Measurements from ENCODE around the gene COL6A1.

COL6A1 gene

DNA sequence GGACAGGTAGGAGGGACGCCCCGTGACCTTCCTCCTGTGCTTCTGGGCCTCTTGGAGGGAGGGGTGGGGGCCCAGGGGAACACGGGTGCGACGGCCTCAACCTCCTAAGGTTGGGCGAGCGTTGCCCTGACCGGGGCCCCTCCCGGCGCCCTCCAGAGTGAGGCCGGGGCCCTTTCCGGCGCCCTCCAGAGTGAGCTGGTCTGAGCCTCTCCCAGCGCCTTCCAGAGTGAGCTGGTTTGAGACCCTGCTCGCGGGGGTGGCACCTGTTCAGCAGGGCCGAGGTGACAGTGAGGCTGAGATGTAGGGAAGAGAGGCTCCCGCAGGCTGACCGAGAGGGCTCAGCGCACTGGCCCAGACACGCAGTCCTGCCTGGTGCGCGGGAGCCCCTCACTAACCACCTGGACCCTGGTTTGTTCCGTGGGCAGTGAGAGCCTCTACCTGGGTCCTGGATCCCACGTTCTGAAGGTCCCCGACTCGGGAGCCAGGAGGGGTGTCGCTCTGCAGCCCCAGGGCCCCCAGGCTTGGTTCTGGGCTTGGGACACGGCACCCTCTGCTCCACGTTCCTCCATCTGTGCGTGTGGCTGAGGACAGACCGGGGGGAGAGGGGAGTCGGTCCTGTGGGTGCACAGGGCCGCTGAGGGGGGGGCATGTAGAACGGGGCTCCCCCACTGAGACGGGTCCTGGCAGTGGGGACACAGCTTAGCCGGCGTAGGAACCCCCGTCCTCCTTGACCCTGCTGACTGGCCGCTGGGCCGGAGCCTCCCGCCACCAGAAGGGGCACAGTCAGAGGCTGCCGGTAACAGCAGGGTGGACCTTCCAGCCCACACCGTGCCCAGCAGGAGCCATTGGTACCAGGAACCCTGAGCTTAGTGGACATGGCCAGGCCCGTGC is 1.4 kb downstream of the COL6A1 start:
- no peak for DNase-seq (ENCODE audit: low read depth in 3 of 3)

DNA sequence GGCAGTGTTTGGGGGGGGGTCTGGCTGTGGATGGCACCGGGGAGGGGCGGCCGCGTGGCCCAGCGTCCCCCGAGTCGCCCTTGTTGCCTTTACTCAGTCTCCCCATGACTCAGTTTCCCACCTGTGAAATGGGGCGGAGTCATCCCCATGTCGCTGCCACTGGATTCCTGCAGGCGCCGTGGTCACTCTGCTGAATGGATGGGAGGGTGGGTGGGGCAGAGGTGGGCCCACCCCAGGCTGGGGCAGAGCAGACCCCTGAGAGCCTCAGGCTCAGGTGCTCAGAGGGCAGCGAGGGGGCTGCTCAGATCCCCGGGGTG is 2.0 kb downstream of the COL6A1 start:
- DNase-seq (ENCODE audit: low read depth in 3 of 3) = no peak

DNA sequence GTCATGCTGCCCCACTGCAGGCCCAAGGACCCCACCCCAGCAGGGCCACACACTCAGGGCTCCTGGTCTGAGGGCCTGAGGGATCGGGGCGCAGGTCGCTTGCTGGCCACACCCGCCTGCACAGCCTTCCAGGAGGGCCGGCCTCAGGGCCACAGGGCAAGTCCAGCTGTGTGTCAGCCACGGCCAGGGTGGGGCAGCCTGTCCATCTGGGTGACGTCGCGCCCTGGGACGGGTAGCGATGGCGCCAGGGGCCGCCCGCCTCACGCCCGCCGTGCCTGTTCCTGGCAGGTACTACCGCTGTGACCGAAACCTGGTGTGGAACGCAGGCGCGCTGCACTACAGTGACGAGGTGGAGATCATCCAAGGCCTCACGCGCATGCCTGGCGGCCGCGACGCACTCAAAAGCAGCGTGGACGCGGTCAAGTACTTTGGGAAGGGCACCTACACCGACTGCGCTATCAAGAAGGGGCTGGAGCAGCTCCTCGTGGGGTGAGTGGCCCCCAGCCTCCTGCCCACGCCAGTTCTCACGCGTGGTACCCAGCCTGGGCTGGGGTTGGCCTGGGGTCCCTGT is 2.5 kb downstream of the COL6A1 start:
- DNase-seq (ENCODE audit: low read depth in 3 of 3) = no peak

DNA sequence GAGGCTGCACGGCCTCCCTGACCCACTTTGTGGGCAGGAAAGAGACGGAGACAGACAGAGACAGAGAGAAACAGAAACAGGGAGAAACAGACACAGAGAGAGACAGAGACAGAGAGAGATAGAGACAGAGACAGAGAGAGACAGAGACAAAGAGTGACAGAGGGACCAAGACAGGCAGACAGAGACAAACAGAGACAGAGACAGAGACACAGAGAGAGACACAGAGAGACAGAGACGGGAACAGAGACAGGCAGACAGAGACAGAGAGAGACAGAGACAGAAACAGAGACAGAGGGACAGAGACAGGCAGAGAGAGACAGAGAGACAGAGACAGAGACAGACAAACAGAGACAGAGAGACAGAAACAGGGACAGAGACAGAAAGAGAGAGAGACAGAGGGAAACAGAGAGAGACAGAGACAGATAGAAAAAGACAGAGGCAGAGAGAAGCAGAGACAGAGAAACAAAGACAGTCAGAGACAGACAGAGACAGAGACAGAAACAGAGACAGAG is 3.1 kb downstream of the COL6A1 start:
- no peak for DNase-seq (ENCODE audit: low read depth in 3 of 3)

DNA sequence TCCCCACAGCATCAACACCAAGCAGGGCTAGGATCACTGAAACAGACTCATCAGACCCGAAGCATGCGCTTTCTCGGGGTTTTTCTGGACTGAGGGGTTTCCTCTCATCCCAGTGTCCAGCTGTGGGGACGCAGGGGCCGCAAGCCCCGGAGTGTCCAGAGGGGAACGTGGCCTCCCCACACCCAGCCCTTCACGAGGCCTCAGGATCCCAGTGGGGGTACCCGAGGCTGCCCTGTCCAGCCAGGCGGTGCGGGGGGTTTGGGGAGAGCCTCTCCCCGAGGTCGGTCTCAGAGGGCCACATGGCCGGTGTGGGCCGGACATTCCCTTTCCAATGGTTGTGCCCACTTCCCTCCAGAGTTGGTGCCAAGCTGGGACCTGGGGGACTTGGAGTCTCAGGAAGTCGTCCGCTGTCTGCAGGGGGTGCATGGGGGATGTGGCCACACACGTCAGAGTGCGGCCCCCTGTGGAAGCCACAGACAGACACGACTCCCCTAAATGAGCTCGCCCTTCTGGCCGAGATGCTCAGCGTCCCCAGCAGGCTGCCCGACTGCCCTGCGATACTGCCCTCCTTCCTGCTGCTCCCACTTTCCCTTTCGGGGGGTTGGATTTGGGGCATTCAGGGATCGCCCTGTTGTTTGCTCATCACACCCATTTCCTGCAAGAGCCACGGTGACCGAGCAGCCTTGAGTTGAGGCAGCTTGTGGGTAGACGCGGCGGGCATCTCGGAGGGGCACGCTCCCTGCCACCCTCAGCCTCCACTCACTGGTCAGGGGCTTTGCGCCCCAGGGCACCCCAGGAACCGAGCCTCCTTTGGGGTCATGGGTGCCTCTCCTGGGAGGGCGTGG is 4.1 kb downstream of the COL6A1 start:
- DNase-seq (ENCODE audit: low read depth in 3 of 3) = no peak

DNA sequence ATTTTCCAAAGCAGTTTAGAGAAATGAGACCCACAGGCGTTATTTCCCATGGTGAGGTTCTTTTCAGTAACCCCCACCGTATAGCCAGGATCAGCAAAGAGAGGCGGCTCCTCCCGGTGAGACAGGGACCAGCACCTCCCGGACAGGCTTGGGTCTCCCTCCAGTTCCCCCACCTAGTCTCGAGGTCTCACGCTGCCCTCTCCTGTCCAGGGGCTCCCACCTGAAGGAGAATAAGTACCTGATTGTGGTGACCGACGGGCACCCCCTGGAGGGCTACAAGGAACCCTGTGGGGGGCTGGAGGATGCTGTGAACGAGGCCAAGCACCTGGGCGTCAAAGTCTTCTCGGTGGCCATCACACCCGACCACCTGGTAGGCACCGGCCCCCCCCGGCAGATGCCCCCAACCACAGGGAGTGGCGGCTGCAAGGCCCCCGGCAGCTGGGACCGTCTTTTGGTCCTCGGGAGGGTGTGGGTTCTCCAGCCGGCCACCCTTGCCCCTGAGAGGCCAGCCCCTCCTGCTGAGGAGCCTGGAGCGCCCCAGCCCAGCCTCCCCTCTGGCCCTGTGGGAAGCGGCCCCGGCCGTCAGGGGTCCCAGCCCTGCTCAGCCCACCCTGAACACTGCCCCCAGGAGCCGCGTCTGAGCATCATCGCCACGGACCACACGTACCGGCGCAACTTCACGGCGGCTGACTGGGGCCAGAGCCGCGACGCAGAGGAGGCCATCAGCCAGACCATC is 4.9 kb downstream of the COL6A1 start:
- DNase-seq (ENCODE audit: low read depth in 3 of 3) = no peak

DNA sequence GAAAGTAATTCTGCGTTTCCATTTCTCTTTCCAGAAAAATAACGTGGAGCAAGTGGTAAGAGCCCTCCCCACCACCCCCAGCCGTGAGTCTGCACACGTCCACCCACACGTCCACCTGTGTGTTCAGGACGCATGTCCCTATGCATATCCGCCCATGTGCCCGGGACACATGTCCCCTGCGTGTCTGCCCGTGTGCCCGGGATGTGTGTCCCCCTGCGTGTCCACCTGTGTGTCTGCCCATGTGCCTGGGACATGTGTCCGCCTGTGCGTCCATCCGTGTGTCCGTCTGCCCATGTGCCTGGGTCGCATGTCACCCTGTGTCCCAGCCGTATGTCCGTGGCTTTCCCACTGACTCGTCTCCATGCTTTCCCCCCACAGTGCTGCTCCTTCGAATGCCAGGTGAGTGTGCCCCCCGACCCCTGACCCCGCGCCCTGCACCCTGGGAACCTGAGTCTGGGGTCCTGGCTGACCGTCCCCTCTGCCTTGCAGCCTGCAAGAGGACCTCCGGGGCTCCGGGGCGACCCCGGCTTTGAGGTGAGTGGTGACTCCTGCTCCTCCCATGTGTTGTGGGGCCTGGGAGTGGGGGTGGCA is 5.6 kb downstream of the COL6A1 start:
- DNase-seq (ENCODE audit: low read depth in 3 of 3) = no peak

DNA sequence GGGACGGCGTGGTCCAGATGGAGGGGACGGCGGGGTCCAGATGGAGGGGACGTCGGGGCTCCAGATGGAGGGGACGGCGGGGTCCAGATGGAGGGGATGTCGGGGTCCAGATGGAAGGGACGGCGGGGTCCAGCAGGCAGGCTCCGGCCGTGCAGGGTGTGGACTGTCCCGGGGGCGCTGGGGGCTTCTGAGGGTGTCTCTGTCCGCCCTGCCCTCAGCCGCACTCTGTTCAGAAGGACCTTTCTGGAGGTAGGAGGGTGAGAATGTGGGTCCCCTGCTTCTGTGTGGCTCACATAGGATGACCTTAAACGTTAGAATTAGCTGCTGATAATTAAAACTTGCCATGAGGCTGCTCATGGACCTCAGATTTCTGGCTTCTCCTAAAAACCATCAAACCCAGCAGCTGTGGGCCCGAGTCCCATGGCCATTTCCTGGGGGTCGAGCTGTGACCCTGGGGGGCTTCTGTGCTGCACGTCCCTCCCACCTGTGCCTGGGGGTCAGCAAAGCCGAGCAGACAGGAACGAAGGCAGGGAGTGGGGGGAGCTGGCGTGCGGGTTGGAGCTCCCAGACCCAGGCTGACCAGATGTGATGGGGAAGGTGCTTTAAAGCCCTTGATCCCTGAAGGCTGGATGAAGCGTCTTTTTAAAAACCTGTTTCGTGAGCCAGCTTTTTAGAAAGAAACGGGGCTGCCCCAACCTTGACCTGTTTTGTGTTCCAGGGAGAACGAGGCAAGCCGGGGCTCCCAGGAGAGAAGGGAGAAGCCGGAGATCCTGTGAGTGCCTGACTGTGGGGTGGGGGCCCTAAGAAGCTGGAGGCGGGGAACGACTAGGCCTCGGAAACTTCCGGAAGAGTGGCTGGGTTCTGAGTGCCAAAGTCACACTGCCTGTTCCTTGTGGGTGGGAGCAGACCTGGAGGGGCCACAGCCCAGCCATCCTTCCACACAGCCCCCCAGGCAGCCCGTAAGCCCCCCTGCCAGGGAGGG is 7.1 kb downstream of the COL6A1 start:
- DNase-seq (ENCODE audit: low read depth in 3 of 3) = no peak

DNA sequence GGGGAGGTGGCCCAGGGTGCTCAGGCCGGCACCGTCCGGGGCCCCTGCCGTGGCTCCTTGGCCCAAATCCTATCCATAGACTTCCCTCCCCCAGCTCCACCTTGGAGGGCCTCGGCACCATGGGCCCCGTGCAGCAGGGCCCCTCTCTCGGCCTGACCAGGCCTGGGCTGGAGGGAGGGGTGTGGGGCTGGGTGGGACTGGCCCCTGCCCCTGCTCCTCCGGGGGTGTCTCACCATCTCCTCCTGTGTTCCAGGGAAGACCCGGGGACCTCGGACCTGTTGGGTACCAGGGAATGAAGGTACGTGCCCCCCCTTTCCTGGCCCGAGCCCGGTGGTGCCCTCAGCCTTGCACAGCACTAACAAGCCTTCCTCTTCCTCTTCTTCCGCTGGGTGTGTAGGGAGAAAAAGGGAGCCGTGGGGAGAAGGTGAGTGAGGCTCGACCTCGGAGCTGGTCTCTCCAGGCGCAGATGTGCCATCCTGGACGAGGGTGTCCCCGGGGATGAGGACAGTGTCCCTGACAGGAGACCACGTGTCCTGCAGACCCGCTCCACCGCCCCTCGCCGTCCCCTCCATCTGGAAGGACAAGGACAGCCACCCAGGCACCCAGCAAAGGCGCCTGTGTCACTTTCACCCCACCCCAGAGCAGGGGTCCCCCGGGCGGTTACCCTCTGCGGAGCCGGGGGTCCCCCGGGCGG is 7.9 kb downstream of the COL6A1 start:
- DNase-seq (ENCODE audit: low read depth in 3 of 3) = no peak

DNA sequence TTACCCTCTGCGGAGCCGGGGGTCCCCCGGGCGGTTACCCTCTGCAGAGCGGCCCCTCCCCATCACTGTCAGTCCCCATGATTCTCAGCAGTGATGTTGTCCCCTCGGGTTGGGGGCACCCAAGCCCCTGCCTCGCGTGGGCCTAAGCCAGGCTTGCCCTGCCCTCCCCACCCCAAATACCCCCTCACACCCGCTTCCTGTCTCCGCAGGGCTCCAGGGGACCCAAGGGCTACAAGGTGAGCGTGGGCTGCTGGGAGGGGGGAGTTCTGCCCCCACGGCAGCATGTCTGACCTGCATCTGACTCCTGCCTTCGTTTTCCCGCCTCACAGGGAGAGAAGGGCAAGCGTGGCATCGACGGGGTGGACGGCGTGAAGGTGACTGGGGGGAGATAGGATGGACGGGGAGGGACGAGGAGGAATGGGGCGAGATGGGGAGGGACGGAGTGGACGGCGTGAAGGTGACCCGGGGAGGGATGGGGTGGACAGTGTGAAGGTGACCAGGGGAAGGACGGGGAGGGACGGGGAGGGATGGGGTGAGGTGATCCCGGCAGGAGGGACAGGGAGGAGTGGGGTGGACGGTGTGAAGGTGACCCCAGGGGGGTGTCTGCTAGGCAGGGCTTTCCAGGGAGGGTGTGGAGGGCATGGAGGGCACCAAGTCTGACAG is 8.6 kb downstream of the COL6A1 start:
- DNase-seq (ENCODE audit: low read depth in 3 of 3) = no peak

DNA sequence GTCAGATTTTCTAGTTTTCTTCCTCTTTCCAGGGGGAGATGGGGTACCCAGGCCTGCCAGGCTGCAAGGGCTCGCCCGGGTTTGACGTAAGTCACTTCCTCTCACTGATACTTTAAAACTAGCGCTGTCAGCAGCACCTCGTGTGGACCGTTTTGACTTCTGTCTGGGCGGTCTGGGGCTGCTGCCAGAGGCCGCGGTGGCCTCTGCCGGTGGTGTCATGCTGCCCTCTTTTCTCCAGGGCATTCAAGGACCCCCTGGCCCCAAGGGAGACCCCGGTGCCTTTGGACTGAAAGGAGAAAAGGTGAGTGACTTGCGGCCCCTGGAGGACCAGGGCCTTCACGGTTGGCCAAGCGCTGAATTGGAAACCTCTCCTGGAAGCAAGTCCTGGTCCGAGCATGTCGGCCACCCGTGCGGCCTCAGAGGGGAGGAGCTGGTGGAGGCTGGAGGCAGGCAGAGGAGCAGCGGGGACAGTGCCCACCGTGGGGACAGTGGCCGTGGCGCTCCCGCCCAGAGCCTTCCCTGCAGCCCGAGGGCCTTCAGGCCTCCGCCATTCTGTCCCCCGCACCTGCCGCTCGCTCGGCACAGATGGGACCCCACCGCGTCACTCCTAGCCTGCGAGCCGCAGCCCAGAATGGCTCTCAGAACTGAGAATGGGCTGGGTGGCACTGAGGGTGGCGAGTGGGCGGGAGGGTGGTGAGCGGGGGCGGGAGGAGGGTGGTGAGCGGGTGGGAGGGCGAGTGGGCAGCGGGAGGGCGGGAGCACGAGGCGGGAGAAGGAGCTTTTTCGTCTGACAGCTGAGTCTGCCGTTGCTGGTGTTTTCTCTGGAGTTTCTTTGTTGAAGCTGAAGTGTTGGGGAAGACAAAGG is 9.4 kb downstream of the COL6A1 start:
- DNase-seq (ENCODE audit: low read depth in 3 of 3) = no peak

DNA sequence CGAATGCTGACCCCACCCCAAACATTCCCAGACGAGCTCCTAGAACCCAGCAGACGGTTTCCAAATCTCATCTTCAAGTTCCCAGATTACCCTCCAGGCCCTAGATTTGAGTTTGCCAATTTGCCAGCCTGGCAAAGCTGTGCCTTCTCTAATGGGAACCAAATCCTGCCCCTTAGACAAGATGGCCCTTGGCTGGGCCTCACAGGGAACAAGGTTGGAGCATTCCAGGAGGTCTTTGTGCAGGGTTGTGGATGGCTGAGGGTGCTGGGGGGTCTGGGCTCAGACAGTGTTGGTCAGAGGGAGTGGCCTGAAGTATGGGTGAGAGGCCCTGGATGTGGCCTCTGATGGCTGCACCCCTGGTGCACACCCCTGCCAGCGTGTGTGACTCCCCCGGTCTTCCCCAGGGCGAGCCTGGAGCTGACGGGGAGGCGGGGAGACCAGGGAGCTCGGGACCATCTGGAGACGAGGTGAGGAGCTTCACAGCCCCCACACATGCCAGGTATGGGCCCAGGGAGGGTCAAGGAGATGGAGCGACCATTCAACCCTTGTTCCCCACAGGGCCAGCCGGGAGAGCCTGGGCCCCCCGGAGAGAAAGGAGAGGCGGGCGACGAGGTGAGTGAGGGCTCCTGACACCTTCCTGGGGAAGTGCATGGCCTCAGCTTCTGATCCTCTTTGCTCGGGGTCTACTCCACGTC is 10.2 kb downstream of the COL6A1 start:
- no peak for DNase-seq (ENCODE audit: low read depth in 3 of 3)

DNA sequence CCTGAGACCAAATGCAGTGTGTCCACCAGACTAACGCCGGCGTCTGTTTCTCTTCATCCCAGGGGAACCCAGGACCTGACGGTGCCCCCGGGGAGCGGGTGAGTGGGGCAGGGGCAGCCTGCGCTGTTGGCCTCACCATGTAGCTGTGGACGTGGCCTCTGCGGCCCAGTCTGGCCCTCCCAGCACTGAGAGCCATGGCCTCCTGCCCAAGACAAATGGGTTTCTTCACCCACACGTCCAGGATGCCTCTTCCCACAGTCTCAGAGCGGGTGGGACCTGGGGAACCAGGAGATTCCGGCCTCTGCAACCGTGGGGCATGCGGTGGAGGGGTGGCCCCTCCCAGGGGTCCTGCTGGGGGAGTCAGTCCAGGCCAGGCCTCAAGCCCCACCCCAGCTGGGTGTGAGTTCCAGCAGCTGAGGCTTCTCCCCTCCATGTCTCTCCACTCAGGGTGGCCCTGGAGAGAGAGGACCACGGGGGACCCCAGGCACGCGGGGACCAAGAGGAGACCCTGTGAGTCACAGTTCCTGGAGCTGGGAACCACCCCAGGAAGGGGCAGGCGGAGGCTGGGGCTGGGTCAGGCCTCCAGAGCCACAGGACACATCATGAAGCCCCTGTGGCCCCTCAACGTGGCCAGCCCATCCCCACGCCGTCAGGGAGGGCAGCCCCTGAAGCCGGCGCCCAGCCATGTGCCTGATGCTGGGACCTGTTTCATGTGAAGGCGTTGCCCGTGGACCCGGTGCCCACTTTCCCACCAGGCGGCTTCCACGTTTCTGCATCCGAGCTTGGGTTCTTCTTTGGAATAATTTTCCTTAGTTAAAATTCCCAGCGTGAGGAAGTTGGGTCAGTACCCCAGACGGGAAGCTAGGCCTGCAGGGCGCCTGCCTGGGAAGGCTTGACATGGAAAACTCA is 11.0 kb downstream of the COL6A1 start:
- DNase-seq (ENCODE audit: low read depth in 3 of 3) = no peak

DNA sequence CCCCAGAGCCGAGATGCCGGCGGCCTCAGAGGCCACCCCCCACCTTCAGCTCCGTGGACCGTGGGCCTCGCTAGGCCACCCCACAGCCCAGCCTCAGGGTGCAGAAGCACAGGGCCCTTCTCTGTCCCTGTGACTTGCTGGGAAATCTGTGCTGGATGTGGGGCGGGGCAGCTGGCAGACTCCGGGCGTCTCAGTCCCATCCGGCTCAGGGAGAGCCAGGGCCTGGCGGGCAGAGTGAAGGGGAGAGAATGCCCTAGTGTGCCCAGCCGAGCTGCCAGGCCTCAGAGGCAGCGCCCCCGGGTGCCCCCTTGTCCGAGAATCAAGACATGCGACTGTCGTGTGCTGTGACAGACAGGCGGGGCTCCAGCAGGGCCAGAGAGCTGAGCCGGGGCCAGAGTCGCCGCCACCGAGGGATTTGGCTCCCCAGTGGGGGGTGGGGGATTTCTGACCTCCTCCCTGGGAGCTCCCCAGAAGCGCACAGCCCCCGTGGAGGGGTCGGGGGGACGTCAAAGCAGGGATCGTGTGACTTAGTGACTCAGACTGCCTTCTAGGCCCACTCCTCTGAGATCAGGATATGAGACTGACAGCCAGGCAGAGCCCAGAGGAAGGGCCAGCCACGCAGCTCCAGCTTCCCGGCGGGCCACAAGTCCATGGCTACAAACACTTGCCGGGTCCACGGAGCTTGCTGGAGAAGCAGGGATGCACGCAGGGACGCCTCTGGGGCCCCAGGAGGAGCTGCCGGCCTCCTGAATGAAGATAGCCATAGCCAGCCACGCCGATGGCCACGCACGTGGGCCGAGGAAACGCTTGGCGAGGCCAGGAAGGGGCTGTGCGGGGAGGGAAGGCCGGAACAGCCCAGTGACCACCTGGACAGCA is 11.9 kb downstream of the COL6A1 start:
- DNase-seq (ENCODE audit: low read depth in 3 of 3) = no peak

DNA sequence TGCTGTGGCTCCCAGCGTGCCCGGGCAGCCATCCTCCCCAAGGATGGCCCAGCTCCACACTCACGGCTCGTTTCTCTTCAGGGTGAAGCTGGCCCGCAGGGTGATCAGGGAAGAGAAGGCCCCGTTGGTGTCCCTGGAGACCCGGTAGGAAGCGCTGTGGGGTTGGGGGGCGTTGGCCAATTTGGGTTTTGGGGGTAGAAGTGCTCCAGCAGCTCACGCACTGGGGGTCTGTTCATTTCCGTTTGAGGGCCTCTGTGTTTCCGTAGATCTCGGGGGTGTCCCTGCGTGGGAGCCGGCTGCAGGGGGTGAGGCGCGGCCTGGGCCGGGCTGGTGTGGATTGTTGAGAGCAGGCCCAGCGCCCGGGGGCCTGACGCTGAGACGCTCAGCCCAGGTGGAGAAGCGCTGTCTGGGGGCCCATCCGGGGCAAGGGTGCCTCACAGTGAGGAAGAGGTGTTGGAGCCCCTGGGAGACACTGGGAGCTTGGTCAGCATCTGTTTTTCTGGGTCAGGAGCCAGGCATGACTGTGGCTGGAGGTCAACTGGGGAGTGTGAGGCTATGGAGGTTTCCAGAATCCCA is 12.6 kb downstream of the COL6A1 start:
- DNase-seq (ENCODE audit: low read depth in 3 of 3) = no peak

All from stimulated activated CD4-positive, alpha-beta T cell treated with anti-CD3 and anti-CD28 coated beads, TNF-alpha, amount 100 ng/mL, for 48 hours (primary cell).